A673 (cell line): ENCODE data around the gene TMEM234.

ENCODE experiments used
- CTCF ChIP-seq: fragments of 300-800, 200-600 bp; sonication (generic); conservative IDR thresholded peaks from 2 replicates; pipeline ENCODE4 v1.5.1; 2017; ENCODE audit warnings: low read depth, mild to moderate bottlenecking, antibody characterized with exemption, low read length, moderate library complexity, mixed read lengths
- EZH2 ChIP-seq: fragments of 200-600 bp; sonication (generic); IDR thresholded peaks from 2 replicates; pipeline ENCODE4 v1.6.1; 2017; ENCODE audit warnings: borderline replicate concordance, low read depth, mild to moderate bottlenecking, mixed read lengths, antibody characterized with exemption, low read length; ENCODE audit not compliant: poor library complexity, severe bottlenecking

GRCh38 chr1:32228771-32229170, 6.6 kb upstream of the TMEM234 start:
- TF ChIP-seq CTCF = no peak
- no peak for TF ChIP-seq EZH2
